ENCODE measurements around the gene TPBGL.

The TPBGL gene

DNA sequence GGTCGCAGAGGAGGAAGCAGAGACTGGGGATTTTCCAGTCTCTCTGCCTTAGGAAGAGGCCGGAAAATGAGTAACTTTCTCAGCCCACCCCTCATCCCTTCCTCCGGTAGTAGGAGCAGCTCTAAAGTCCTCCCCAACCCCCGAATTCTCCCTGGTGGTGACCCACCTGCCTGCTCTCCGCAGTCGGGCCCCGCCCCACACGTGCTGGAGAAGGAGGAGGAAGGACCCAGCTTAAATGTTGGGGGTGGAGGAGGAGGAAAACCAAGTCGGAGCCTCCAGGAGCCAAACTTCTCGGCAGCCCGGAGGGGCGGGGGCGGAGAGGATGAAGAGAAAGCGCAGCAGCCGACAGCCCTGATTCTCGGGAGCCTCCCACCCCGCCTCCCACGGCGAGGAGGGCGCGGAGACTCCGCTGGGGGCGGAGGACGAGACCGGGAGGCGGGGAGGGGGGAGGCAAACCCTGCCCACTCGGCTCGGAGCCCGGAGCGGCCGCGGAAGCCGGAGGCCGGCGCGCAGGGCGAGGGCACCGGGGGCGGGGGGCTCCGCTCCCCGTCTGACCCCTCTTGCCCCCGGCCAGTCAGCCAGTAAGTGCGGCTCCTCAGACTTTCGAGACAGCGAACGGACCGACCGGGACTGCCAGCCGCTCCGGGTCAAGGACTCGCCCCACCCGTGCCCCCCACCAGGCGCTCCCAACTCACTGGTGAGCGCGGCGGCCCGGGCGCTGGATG, at the start of gene TPBGL:
Gene TPBGL, plus strand, starts transcription at position 464 of the 725 bp plus-strand sequence. CDS start 276 bp downstream, outside the sequence.
- TF ChIP-seq FOXM1 (IDR thresholded peaks at IDR 0.05; ENCODE audit: borderline replicate concordance, low read depth) = no peak
- no peak for TF ChIP-seq NFIC (IDR thresholded peaks at IDR 0.05)
- TF ChIP-seq, protein P1, sequence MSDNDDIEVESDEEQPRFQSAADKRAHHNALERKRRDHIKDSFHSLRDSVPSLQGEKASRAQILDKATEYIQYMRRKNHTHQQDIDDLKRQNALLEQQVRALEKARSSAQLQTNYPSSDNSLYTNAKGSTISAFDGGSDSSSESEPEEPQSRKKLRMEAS (IDR thresholded peaks at IDR 0.05) = no peak
- TF ChIP-seq RAD21 (IDR thresholded peaks at IDR 0.05; ENCODE audit: low read depth) = no peak
- TF ChIP-seq TEAD4 (IDR thresholded peaks at IDR 0.05) = no peak
- TF ChIP-seq, protein P2, sequence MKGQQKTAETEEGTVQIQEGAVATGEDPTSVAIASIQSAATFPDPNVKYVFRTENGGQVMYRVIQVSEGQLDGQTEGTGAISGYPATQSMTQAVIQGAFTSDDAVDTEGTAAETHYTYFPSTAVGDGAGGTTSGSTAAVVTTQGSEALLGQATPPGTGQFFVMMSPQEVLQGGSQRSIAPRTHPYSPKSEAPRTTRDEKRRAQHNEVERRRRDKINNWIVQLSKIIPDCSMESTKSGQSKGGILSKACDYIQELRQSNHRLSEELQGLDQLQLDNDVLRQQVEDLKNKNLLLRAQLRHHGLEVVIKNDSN (IDR thresholded peaks at IDR 0.05) = no peak
- no peak for TF ChIP-seq TAF1 (IDR thresholded peaks at IDR 0.05; ENCODE audit: low read depth)
- TF ChIP-seq ZBTB7A (IDR thresholded peaks at IDR 0.05; ENCODE audit: low read depth) = no peak
- no peak for TF ChIP-seq CREB1 (IDR thresholded peaks at IDR 0.05; ENCODE audit: low read depth)
- TF ChIP-seq TCF12 (IDR thresholded peaks at IDR 0.05; ENCODE audit: low read depth) = no peak
- no peak for TF ChIP-seq CEBPB (IDR thresholded peaks at IDR 0.05)
- no peak for TF ChIP-seq EP300 (IDR thresholded peaks at IDR 0.05; ENCODE audit: borderline replicate concordance)
- no peak for TF ChIP-seq YY1 (IDR thresholded peaks at IDR 0.05; ENCODE audit: low read depth)
- TF ChIP-seq, protein P3, sequence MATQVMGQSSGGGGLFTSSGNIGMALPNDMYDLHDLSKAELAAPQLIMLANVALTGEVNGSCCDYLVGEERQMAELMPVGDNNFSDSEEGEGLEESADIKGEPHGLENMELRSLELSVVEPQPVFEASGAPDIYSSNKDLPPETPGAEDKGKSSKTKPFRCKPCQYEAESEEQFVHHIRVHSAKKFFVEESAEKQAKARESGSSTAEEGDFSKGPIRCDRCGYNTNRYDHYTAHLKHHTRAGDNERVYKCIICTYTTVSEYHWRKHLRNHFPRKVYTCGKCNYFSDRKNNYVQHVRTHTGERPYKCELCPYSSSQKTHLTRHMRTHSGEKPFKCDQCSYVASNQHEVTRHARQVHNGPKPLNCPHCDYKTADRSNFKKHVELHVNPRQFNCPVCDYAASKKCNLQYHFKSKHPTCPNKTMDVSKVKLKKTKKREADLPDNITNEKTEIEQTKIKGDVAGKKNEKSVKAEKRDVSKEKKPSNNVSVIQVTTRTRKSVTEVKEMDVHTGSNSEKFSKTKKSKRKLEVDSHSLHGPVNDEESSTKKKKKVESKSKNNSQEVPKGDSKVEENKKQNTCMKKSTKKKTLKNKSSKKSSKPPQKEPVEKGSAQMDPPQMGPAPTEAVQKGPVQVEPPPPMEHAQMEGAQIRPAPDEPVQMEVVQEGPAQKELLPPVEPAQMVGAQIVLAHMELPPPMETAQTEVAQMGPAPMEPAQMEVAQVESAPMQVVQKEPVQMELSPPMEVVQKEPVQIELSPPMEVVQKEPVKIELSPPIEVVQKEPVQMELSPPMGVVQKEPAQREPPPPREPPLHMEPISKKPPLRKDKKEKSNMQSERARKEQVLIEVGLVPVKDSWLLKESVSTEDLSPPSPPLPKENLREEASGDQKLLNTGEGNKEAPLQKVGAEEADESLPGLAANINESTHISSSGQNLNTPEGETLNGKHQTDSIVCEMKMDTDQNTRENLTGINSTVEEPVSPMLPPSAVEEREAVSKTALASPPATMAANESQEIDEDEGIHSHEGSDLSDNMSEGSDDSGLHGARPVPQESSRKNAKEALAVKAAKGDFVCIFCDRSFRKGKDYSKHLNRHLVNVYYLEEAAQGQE (IDR thresholded peaks at IDR 0.05; ENCODE audit: low read depth) = no peak
- no peak for TF ChIP-seq EGR1 (IDR thresholded peaks at IDR 0.05)

GRCh38 chr11:75191330-75191717, 49.2 kb upstream of the TPBGL start:
- TF ChIP-seq ZBTB7A (IDR thresholded peaks at IDR 0.05; ENCODE audit: low read depth) (no peak), NFIC (IDR thresholded peaks at IDR 0.05) (no peak), CEBPB (IDR thresholded peaks at IDR 0.05) (no peak), FOXM1 (IDR thresholded peaks at IDR 0.05; ENCODE audit: borderline replicate concordance, low read depth) (no peak), EGR1 (IDR thresholded peaks at IDR 0.05) (no peak), TAF1 (IDR thresholded peaks at IDR 0.05; ENCODE audit: low read depth) (no peak), TCF12 (IDR thresholded peaks at IDR 0.05; ENCODE audit: low read depth) (no peak), TEAD4 (IDR thresholded peaks at IDR 0.05) (no peak), CREB1 (IDR thresholded peaks at IDR 0.05; ENCODE audit: low read depth) (no peak), RAD21 (IDR thresholded peaks at IDR 0.05; ENCODE audit: low read depth) (no peak), EP300 (IDR thresholded peaks at IDR 0.05; ENCODE audit: borderline replicate concordance) (no peak), YY1 (IDR thresholded peaks at IDR 0.05; ENCODE audit: low read depth) (no peak)
- TF ChIP-seq, protein P3 (IDR thresholded peaks at IDR 0.05; ENCODE audit: low read depth) = no peak
- TF ChIP-seq, protein P1 (IDR thresholded peaks at IDR 0.05) = no peak
- TF ChIP-seq, protein P2 (IDR thresholded peaks at IDR 0.05) = no peak

DNA sequence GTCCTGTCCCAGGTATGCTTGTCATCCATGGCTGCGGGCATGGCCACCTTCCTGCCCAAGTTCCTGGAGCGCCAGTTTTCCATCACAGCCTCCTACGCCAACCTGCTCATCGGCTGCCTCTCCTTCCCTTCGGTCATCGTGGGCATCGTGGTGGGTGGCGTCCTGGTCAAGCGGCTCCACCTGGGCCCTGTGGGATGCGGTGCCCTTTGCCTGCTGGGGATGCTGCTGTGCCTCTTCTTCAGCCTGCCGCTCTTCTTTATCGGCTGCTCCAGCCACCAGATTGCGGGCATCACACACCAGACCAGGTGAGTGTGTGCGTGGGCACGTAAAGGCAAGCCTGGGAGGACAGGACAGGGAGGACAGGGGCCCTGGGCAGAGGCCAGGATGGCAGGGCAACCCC, 47.3 kb upstream of the TPBGL start:
- no peak for TF ChIP-seq FOXM1 (IDR thresholded peaks at IDR 0.05; ENCODE audit: borderline replicate concordance, low read depth)
- no peak for TF ChIP-seq TAF1 (IDR thresholded peaks at IDR 0.05; ENCODE audit: low read depth)

- TF ChIP-seq FOXM1 (IDR thresholded peaks at IDR 0.05; ENCODE audit: borderline replicate concordance, low read depth) = no peak
- no peak for TF ChIP-seq TAF1 (IDR thresholded peaks at IDR 0.05; ENCODE audit: low read depth)
- TF ChIP-seq YY1 (IDR thresholded peaks at IDR 0.05; ENCODE audit: low read depth) = no peak
- TF ChIP-seq RAD21 (IDR thresholded peaks at IDR 0.05; ENCODE audit: low read depth) = no peak
- no peak for TF ChIP-seq NFIC (IDR thresholded peaks at IDR 0.05)
- TF ChIP-seq, protein P1 (IDR thresholded peaks at IDR 0.05) = no peak
- no peak for TF ChIP-seq ZBTB7A (IDR thresholded peaks at IDR 0.05; ENCODE audit: low read depth)
- TF ChIP-seq TEAD4 (IDR thresholded peaks at IDR 0.05) = no peak
- TF ChIP-seq CREB1 (IDR thresholded peaks at IDR 0.05; ENCODE audit: low read depth) = no peak
- no peak for TF ChIP-seq EP300 (IDR thresholded peaks at IDR 0.05; ENCODE audit: borderline replicate concordance)
- TF ChIP-seq, protein P3 (IDR thresholded peaks at IDR 0.05; ENCODE audit: low read depth) = no peak
- no peak for TF ChIP-seq CEBPB (IDR thresholded peaks at IDR 0.05)
- TF ChIP-seq, protein P2 (IDR thresholded peaks at IDR 0.05) = no peak
- no peak for TF ChIP-seq EGR1 (IDR thresholded peaks at IDR 0.05)
- TF ChIP-seq TCF12 (IDR thresholded peaks at IDR 0.05; ENCODE audit: low read depth) = no peak
Measured at GRCh38 chr11:75193711-75194110, 46.9 kb upstream of the TPBGL start.

Data from Ishikawa (cell line).